ENCODE results near the gene PELI1.

The PELI1 gene

DNA sequence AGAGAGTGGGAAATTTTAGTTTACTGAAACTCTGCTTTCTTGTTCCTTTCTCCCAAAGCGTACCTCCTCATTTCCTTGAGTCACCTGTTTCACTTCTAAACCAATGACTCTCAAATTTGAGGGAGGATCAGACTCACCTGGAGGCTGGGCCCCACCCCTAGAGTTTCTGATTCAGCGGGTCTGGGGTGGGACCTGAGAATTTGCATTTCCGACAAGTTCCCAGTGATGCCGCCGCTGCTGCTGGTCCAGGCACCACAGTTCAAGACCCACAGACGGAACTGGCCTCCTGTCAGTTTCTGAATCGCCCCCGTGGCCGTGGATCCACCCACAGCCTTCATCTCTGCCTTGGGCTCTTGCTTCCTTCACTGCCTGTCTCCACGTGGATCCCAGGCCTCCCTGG is 44.9 kb upstream of the PELI1 start:
- no peak for TF ChIP-seq EP300 (IDR thresholded peaks at IDR 0.05; ENCODE audit: borderline replicate concordance)
- TF ChIP-seq FOXM1 (IDR thresholded peaks at IDR 0.05; ENCODE audit: borderline replicate concordance, low read depth) = no peak
- TF ChIP-seq, protein P1, sequence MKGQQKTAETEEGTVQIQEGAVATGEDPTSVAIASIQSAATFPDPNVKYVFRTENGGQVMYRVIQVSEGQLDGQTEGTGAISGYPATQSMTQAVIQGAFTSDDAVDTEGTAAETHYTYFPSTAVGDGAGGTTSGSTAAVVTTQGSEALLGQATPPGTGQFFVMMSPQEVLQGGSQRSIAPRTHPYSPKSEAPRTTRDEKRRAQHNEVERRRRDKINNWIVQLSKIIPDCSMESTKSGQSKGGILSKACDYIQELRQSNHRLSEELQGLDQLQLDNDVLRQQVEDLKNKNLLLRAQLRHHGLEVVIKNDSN (IDR thresholded peaks at IDR 0.05) = no peak
- TF ChIP-seq, protein P2, sequence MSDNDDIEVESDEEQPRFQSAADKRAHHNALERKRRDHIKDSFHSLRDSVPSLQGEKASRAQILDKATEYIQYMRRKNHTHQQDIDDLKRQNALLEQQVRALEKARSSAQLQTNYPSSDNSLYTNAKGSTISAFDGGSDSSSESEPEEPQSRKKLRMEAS (IDR thresholded peaks at IDR 0.05) = no peak
- TF ChIP-seq, protein P3, sequence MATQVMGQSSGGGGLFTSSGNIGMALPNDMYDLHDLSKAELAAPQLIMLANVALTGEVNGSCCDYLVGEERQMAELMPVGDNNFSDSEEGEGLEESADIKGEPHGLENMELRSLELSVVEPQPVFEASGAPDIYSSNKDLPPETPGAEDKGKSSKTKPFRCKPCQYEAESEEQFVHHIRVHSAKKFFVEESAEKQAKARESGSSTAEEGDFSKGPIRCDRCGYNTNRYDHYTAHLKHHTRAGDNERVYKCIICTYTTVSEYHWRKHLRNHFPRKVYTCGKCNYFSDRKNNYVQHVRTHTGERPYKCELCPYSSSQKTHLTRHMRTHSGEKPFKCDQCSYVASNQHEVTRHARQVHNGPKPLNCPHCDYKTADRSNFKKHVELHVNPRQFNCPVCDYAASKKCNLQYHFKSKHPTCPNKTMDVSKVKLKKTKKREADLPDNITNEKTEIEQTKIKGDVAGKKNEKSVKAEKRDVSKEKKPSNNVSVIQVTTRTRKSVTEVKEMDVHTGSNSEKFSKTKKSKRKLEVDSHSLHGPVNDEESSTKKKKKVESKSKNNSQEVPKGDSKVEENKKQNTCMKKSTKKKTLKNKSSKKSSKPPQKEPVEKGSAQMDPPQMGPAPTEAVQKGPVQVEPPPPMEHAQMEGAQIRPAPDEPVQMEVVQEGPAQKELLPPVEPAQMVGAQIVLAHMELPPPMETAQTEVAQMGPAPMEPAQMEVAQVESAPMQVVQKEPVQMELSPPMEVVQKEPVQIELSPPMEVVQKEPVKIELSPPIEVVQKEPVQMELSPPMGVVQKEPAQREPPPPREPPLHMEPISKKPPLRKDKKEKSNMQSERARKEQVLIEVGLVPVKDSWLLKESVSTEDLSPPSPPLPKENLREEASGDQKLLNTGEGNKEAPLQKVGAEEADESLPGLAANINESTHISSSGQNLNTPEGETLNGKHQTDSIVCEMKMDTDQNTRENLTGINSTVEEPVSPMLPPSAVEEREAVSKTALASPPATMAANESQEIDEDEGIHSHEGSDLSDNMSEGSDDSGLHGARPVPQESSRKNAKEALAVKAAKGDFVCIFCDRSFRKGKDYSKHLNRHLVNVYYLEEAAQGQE (IDR thresholded peaks at IDR 0.05; ENCODE audit: low read depth) = no peak
- TF ChIP-seq RAD21 (IDR thresholded peaks at IDR 0.05; ENCODE audit: low read depth) = no peak
- TF ChIP-seq NFIC (IDR thresholded peaks at IDR 0.05) = no peak
- TF ChIP-seq CEBPB (IDR thresholded peaks at IDR 0.05) = no peak
- no peak for TF ChIP-seq TAF1 (IDR thresholded peaks at IDR 0.05; ENCODE audit: low read depth)
- TF ChIP-seq TCF12 (IDR thresholded peaks at IDR 0.05; ENCODE audit: low read depth) = no peak
- TF ChIP-seq TEAD4 (IDR thresholded peaks at IDR 0.05) = no peak
- TF ChIP-seq CREB1 (IDR thresholded peaks at IDR 0.05; ENCODE audit: low read depth) = no peak
- TF ChIP-seq EGR1 (IDR thresholded peaks at IDR 0.05) = no peak
- no peak for TF ChIP-seq ZBTB7A (IDR thresholded peaks at IDR 0.05; ENCODE audit: low read depth)
- no peak for TF ChIP-seq YY1 (IDR thresholded peaks at IDR 0.05; ENCODE audit: low read depth)

DNA sequence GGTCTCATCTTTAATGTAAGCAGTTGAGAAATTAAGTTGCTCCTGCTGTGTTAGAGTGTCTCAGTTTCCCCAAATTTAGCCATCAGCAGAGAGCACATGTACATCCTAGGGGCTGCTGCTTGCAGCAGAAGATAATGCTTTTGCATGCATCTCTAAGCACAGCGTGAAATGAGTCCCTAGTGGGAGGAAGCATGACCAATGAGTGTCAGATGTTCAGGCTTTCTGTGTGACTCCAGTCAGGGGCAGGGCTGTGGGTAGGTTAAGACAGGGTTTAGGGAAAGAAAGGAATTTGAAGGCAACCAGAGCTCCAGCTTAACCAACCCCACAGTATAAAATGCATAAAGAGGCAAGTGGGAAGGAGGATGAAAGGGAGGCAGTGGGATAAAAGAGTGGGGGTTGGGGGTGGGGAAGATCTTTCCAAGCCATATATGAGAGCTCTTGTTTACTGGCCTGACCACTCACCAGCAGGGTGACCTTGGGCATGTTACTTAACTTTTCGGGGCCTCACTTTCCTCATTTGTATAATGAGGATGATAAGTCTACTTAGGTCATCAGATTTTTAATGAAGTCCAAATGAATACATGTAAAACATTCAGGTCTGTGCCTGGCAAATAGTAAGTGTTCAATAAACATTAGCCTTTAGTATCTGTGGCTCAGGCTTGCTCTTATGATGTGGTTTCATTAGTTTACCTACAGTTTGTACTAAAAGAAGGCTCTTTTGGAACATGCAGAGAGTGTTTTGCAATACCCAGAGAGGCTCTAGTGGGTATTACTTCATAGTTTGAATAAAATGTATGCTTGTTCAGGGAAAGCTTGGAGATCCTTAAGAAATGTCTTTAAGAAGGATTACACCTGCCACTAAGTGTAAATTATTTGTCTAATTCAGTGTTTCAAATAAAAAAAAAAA is 42.7 kb upstream of the PELI1 start:
- no peak for TF ChIP-seq CEBPB (IDR thresholded peaks at IDR 0.05)
- no peak for TF ChIP-seq TEAD4 (IDR thresholded peaks at IDR 0.05)
- TF ChIP-seq, protein P3 (IDR thresholded peaks at IDR 0.05; ENCODE audit: low read depth) = no peak
- TF ChIP-seq TCF12 (IDR thresholded peaks at IDR 0.05; ENCODE audit: low read depth) = no peak
- TF ChIP-seq NFIC (IDR thresholded peaks at IDR 0.05) = no peak
- no peak for TF ChIP-seq RAD21 (IDR thresholded peaks at IDR 0.05; ENCODE audit: low read depth)
- no peak for TF ChIP-seq TAF1 (IDR thresholded peaks at IDR 0.05; ENCODE audit: low read depth)
- no peak for TF ChIP-seq EGR1 (IDR thresholded peaks at IDR 0.05)
- no peak for TF ChIP-seq ZBTB7A (IDR thresholded peaks at IDR 0.05; ENCODE audit: low read depth)
- TF ChIP-seq CREB1 (IDR thresholded peaks at IDR 0.05; ENCODE audit: low read depth) = no peak
- TF ChIP-seq, protein P2 (IDR thresholded peaks at IDR 0.05) = no peak
- no peak for TF ChIP-seq YY1 (IDR thresholded peaks at IDR 0.05; ENCODE audit: low read depth)
- TF ChIP-seq, protein P1 (IDR thresholded peaks at IDR 0.05) = no peak
- no peak for TF ChIP-seq FOXM1 (IDR thresholded peaks at IDR 0.05; ENCODE audit: borderline replicate concordance, low read depth)
- no peak for TF ChIP-seq EP300 (IDR thresholded peaks at IDR 0.05; ENCODE audit: borderline replicate concordance)

DNA sequence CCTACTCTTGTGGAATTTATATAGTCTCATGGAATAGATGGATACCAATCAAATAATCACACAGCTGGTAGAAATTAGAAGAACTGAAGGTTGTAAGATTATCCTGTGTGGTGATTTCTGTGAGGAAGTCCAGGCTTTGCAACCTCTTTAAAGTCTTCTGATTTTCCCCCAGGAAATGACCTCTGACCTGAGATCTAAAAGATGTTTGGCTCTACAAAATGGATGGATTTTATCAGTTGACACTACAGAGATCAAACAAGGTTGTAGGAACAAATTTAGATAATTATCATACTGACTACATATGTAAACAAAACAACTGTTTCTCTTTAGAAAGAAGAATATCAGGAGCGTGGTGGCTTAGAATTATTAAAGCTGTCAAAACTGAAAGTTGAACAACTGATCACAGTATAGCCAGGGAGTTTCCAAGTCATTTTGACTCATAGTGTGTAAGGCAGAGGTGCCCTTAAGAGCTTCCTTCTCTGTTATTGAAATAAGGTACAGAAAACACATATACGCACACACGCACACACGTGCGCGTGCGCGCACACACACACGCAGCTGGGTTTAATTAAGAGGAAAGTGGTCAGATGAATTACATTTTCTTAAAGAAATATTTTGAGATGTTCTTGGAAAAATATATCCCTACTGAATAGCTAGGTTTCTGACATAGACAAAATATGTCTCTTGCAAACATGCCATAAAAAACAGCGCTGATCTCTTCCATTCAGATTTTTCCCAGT is 35.5 kb upstream of the PELI1 start:
- TF ChIP-seq NFIC (IDR thresholded peaks at IDR 0.05) = no peak
- no peak for TF ChIP-seq TEAD4 (IDR thresholded peaks at IDR 0.05)
- no peak for TF ChIP-seq CEBPB (IDR thresholded peaks at IDR 0.05)
- TF ChIP-seq TAF1 (IDR thresholded peaks at IDR 0.05; ENCODE audit: low read depth) = no peak
- TF ChIP-seq, protein P1 (IDR thresholded peaks at IDR 0.05) = no peak

DNA sequence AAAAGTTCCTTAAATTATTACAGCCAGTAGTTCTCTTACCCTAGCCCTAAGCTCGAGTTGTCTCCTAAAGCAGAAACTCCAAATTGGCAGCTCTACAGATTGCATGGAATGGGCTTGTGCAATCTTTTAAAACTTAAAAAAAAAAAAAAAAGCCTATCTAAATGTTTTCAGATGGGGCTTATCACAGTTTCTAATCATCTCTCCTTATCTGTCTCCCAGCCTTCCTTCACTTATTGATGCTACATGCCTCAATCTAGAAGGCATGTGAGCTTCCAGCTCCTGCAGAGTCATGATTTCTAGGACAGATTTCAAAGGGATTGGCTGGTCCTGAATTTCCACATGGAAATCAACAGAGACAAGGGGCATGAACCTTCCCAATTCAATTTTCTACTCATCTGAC is 33.1 kb upstream of the PELI1 start:
- TF ChIP-seq CEBPB (IDR thresholded peaks at IDR 0.05) (no peak), RAD21 (IDR thresholded peaks at IDR 0.05; ENCODE audit: low read depth) (no peak), YY1 (IDR thresholded peaks at IDR 0.05; ENCODE audit: low read depth) (no peak), TEAD4 (IDR thresholded peaks at IDR 0.05) (no peak), EGR1 (IDR thresholded peaks at IDR 0.05) (no peak)
- TF ChIP-seq, protein P2 (IDR thresholded peaks at IDR 0.05) = no peak
- TF ChIP-seq, protein P3 (IDR thresholded peaks at IDR 0.05; ENCODE audit: low read depth) = no peak
- TF ChIP-seq, protein P1 (IDR thresholded peaks at IDR 0.05) = no peak

All from Ishikawa (cell line).